ENCODE data around the gene STOX2. TPM values are rescaled to one million over a fixed set of nuclear protein-coding genes. Genes with fewer than 3 reads are reported as not detected.

The STOX2 gene
- total and polyA plus RNA-seq, 2 donors (not counting 3 experiments of a cell fraction or from before 2014, with no cell fraction given) = 0.03 to 0.24 TPM

DNA sequence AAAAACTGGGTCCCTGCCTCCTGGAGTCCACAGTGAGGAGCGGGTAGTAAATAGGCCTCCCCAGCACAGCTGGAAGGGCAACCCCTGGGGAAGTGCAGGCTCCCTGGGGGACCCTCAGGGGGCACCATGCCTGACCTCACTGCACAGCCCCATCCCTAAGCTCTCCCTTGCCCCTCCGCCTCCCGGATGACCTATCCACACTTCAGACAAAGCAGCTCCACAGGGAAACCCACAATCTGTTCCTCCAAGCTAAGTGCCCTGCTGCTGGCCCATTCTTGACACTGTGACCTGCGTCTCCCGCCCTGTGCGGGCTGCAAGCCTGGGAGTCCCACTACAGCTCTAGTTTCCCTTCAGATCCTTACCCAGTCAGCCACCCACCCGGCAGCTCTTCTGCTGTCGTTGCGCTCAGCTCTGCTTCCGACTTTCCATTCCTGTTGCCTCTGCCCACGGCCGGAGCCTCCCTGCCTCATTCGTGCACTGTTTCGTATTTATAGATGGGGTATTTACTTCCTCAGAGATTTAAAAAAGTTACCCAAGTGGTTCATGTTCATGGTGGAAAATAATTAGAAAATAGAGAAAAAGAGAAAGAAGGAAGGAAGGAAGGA, 47.0 kb upstream of the STOX2 start:
- Histone ChIP-seq H3K4me2 (ENCODE audit: insufficient read depth, low read length) (no peak overlapping the region), H3K27me3 (ENCODE audit: control insufficient read depth in 2 of 2, insufficient read depth in 2 of 2, low read length in 2 of 2) (no peaks in the 10 kb centered on the region), H3K9me3 (replicated peaks; ENCODE audit: control insufficient read depth, insufficient read depth, low read length) (no peaks in the 10 kb centered on the region), H3K27ac (ENCODE audit: insufficient read depth, low read depth, low read length) (no peak overlapping the region), H3K4me3 (replicated peaks in 1 of 3; ENCODE audit: insufficient read depth in 1 of 3, low read depth in 1 of 3, low read length in 3 of 3) (no peak overlapping the region), H3K4me1 (ENCODE audit: control insufficient read depth, extremely low read depth, insufficient read depth, low read length) (no peaks in the 10 kb centered on the region), H2AFZ (ENCODE audit: low read depth, low read length) (no peak overlapping the region), H4K20me1 (replicated peaks; ENCODE audit: control insufficient read depth, extremely low read depth, insufficient read depth, low read length) (no peaks in the 10 kb centered on the region), H3K9ac (replicated peaks; ENCODE audit: extremely low read depth, insufficient read depth, low read length) (no peak overlapping the region), H3K9me1 (replicated peaks; ENCODE audit: control insufficient read depth, extremely low read depth, insufficient read depth, low read length) (no peaks in the 10 kb centered on the region), H3K79me2 (ENCODE audit: control insufficient read depth, insufficient read depth, low read length) (no peaks in the 10 kb centered on the region), H3K36me3 (ENCODE audit: control insufficient read depth in 2 of 2, extremely low read depth in 1 of 2, insufficient read depth in 2 of 2, low read length in 2 of 2) (no peaks in the 10 kb centered on the region)
- TF ChIP-seq GATA2 (IDR thresholded peaks at IDR 0.05; ENCODE audit: insufficient read depth, insufficient read length, low read depth, low read length) = no peak
- intact Hi-C loops (cut with micrococcal nuclease) (no loop called here), dilution Hi-C loops (cut with MboI; ENCODE audit: extremely low pct_ligation_motif_present, low sequenced_read_pairs) (no loop called here)
- ChIA-PET CTCF (no interaction called here), POLR2A (no interaction called here)
- DNase-seq (ENCODE audit: low read depth, low spot score) (no peak), FAIRE-seq (no peak)
- BruUV-seq (replicated peaks) = no TSS peak

DNA sequence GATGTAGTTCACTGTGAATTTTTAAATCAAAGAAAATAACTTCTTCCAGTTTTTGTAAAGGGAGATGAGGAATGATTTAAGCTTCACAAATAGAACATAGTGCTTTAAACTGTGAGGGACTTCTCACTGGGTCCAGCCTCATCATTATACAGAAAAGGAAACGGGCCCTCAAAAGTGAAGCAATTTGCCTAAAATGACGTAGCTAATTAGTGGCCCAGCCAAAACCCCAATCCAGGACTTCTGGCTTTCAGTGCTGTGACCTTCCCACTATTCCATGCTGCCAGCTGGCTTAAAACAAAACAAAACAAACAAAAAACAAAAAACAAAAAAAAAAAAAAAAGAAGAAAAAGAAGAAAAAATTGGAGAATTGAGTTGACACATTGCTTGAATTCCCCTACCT, 45.0 kb upstream of the STOX2 start:
- CTCF ChIA-PET = interaction anchor here (0.6 kb wide), 1 partner anchor 19 kb away, joined by 3 read pairs; no protein-coding TSS in a partner anchor
- H3K4me2 ChIP-seq (ENCODE audit: insufficient read depth, low read length) = no peak overlapping the region
- no peaks in the 10 kb centered on the region for H3K27me3 ChIP-seq (ENCODE audit: control insufficient read depth in 2 of 2, insufficient read depth in 2 of 2, low read length in 2 of 2)
- no peaks in the 10 kb centered on the region for H3K9me3 ChIP-seq (replicated peaks; ENCODE audit: control insufficient read depth, insufficient read depth, low read length)
- no peaks in the 10 kb centered on the region for H3K4me1 ChIP-seq (ENCODE audit: control insufficient read depth, extremely low read depth, insufficient read depth, low read length)
- no TSS peak for BruUV-seq (replicated peaks)
- dilution Hi-C loops (cut with MboI; ENCODE audit: extremely low pct_ligation_motif_present, low sequenced_read_pairs) = no loop called here
- no peaks in the 10 kb centered on the region for H4K20me1 ChIP-seq (replicated peaks; ENCODE audit: control insufficient read depth, extremely low read depth, insufficient read depth, low read length)
- FAIRE-seq = no peak
- intact Hi-C loops (cut with micrococcal nuclease) = no loop called here
- no peaks in the 10 kb centered on the region for H3K9me1 ChIP-seq (replicated peaks; ENCODE audit: control insufficient read depth, extremely low read depth, insufficient read depth, low read length)
- POLR2A ChIA-PET = no interaction called here
- no peak overlapping the region for H3K4me3 ChIP-seq (replicated peaks in 1 of 3; ENCODE audit: insufficient read depth in 1 of 3, low read depth in 1 of 3, low read length in 3 of 3)
- H2AFZ ChIP-seq (ENCODE audit: low read depth, low read length) = no peak overlapping the region
- H3K27ac ChIP-seq (ENCODE audit: insufficient read depth, low read depth, low read length) = no peak overlapping the region
- no peak overlapping the region for H3K9ac ChIP-seq (replicated peaks; ENCODE audit: extremely low read depth, insufficient read depth, low read length)
- no peaks in the 10 kb centered on the region for H3K36me3 ChIP-seq (ENCODE audit: control insufficient read depth in 2 of 2, extremely low read depth in 1 of 2, insufficient read depth in 2 of 2, low read length in 2 of 2)
- DNase-seq (ENCODE audit: low read depth, low spot score) = no peak
- no peaks in the 10 kb centered on the region for H3K79me2 ChIP-seq (ENCODE audit: control insufficient read depth, insufficient read depth, low read length)
- TF ChIP-seq FOS (IDR thresholded peaks at IDR 0.05; ENCODE audit: borderline replicate concordance, insufficient read depth, low read length) (no peak), MYC (IDR thresholded peaks at IDR 0.05; ENCODE audit: low read depth, low read length) (no peak), POLR2A (IDR thresholded peaks at IDR 0.05; ENCODE audit: low read depth, low read length) (no peak), GATA2 (IDR thresholded peaks at IDR 0.05; ENCODE audit: insufficient read depth, insufficient read length, low read depth, low read length) (no peak), JUN (IDR thresholded peaks at IDR 0.05; ENCODE audit: borderline replicate concordance, insufficient read depth, insufficient read length, low read depth) (no peak), EZH2 (IDR thresholded peaks at IDR 0.05; ENCODE audit: borderline replicate concordance, low read depth, low read length, severe bottlenecking) (no peak), POLR2AphosphoS5 (IDR thresholded peaks at IDR 0.05; ENCODE audit: insufficient read depth, low read depth, low read length) (no peak)
- TF ChIP-seq, protein P1, sequence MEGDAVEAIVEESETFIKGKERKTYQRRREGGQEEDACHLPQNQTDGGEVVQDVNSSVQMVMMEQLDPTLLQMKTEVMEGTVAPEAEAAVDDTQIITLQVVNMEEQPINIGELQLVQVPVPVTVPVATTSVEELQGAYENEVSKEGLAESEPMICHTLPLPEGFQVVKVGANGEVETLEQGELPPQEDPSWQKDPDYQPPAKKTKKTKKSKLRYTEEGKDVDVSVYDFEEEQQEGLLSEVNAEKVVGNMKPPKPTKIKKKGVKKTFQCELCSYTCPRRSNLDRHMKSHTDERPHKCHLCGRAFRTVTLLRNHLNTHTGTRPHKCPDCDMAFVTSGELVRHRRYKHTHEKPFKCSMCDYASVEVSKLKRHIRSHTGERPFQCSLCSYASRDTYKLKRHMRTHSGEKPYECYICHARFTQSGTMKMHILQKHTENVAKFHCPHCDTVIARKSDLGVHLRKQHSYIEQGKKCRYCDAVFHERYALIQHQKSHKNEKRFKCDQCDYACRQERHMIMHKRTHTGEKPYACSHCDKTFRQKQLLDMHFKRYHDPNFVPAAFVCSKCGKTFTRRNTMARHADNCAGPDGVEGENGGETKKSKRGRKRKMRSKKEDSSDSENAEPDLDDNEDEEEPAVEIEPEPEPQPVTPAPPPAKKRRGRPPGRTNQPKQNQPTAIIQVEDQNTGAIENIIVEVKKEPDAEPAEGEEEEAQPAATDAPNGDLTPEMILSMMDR (IDR thresholded peaks at IDR 0.05; ENCODE audit: extremely low read depth in 1 of 2, insufficient read depth in 1 of 2, low read depth in 1 of 2, low read length in 2 of 2) = no peak
- TF ChIP-seq, protein P2, sequence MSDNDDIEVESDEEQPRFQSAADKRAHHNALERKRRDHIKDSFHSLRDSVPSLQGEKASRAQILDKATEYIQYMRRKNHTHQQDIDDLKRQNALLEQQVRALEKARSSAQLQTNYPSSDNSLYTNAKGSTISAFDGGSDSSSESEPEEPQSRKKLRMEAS (IDR thresholded peaks at IDR 0.05; ENCODE audit: insufficient read depth, insufficient read length) = no peak
